GM19193 (cell line): Measurements from ENCODE around the gene MPC1L.
A peak's percentile ranks its signal among the peaks of the same experiment; 100 is the strongest.

Source experiments
- POLR2A ChIP-seq: IDR thresholded peaks from 4 replicates; pipeline ENCODE4 v1.6.1; 2011; ENCODE audit not compliant: insufficient read depth, insufficient read length; ENCODE audit errors: extremely low read depth

The MPC1L gene

GRCh38 chrX:40623665-40624064 lies 437 bp downstream of the MPC1L start:
- no peak for TF ChIP-seq POLR2A

GRCh38 chrX:40625294-40625693 lies 2.1 kb downstream of the MPC1L start:
- TF ChIP-seq POLR2A = no peak

GRCh38 chrX:40628506-40628905 lies 5.3 kb downstream of the MPC1L start:
- TF ChIP-seq POLR2A = no peak

- no peak for TF ChIP-seq POLR2A
These were observed 9.0 kb downstream of the MPC1L start for GRCh38 chrX:40632199-40632598.

GRCh38 chrX:40637687-40638086 lies 14.5 kb downstream of the MPC1L start:
- no peak for TF ChIP-seq POLR2A

GRCh38 chrX:40644176-40644575 lies 20.9 kb downstream of the MPC1L start:
- no peak for TF ChIP-seq POLR2A

GRCh38 chrX:40644821-40645358 lies 21.7 kb downstream of the MPC1L start:
- peak; percentile 48 for TF ChIP-seq POLR2A

- TF ChIP-seq POLR2A = no peak
These were observed 23.5 kb downstream of the MPC1L start for GRCh38 chrX:40646489-40647306.

GRCh38 chrX:40647307-40648197 lies 24.3 kb downstream of the MPC1L start, which contains the start of gene CXorf38:
CXorf38 (minus strand) TSS chrX:40647561; CDS start chrX:40647520, 41 bp downstream.
- TF ChIP-seq POLR2A = peak; percentile 80

- TF ChIP-seq POLR2A = no peak
These were observed 28.5 kb downstream of the MPC1L start for GRCh38 chrX:40651620-40652223.

GRCh38 chrX:40652664-40653063 lies 29.4 kb downstream of the MPC1L start:
- TF ChIP-seq POLR2A = no peak

GRCh38 chrX:40653535-40653934 lies 30.3 kb downstream of the MPC1L start:
- no peak for TF ChIP-seq POLR2A

GRCh38 chrX:40660381-40660780 lies 37.2 kb downstream of the MPC1L start:
- TF ChIP-seq POLR2A = no peak

GRCh38 chrX:40661489-40661888 lies 38.3 kb downstream of the MPC1L start:
- no peak for TF ChIP-seq POLR2A

- no peak for TF ChIP-seq POLR2A
These were observed 40.0 kb downstream of the MPC1L start for GRCh38 chrX:40663078-40663740.

- no peak for TF ChIP-seq POLR2A
These were observed 40.8 kb downstream of the MPC1L start for GRCh38 chrX:40663880-40664630.
